Activated CD4-positive, alpha-beta T cell treated with anti-CD3 and anti-CD28 coated beads for 36 hours (primary cell): ENCODE measurements around the gene TDO2. TPM values are rescaled to one million over a fixed set of nuclear protein-coding genes. Genes with fewer than 3 reads are reported as not detected.
"Not testable (repeated sequence)": the region's sequence is repeated elsewhere in the genome, so short reads cannot be mapped to it uniquely, and the experiment has no call there.

Experiments used
- ATAC-seq: fragments of 200-7000 bp; cut with Tn5 transposase; one replicate; pipeline ENCODE4 v1.10.0; 2021; ENCODE audit warnings: mild to moderate bottlenecking, moderate library complexity
- CTCF ChIA-PET: fragments of 350-600 bp; sonication (Branson Sonifier 250); formaldehyde crosslinking; loops from one replicate; lab custom pipeline; 2021; ENCODE audit warnings: antibody characterized with exemption; lab: Charles Lee
- POLR2A ChIA-PET: fragments of 350-600 bp; sonication (Branson Sonifier 250); formaldehyde crosslinking; loops from one replicate; lab custom pipeline; 2021; ENCODE audit warnings: antibody characterized with exemption, inconsistent platforms; lab: Charles Lee
- DNase-seq: peaks from one replicate; pipeline ENCODE4 v3.0.0-alpha.2; 2020
- H3K27ac Mint-ChIP-seq: one replicate; pipeline ENCODE4 v1.8.0; 2021; ENCODE audit warnings: mixed read lengths
- H3K27me3 Mint-ChIP-seq: one replicate; pipeline ENCODE4 v1.8.0; 2021; ENCODE audit warnings: mixed read lengths
- H3K36me3 Mint-ChIP-seq: one replicate; pipeline ENCODE4 v1.8.0; 2021; ENCODE audit warnings: low read depth, mixed read lengths
- H3K4me1 Mint-ChIP-seq: one replicate; pipeline ENCODE4 v1.8.0; 2021; ENCODE audit warnings: mixed read lengths
- H3K4me3 Mint-ChIP-seq: one replicate; pipeline ENCODE4 v1.8.0; 2021; ENCODE audit warnings: mild to moderate bottlenecking, moderate library complexity, mixed read lengths
- H3K9me3 Mint-ChIP-seq: one replicate; pipeline ENCODE4 v1.8.0; 2021; ENCODE audit warnings: low read depth, mixed read lengths
- intact Hi-C, 2 experiments: fragments of 100-400 bp; cut with DNase I in 1 of 2; cut with micrococcal nuclease in 1 of 2; formaldehyde crosslinking; loops; one replicate each; pipeline versions ENCODE4 v1.14.2 to v1.15.1; 2022 to 2024; cut with DNase I, micrococcal nuclease
- total RNA-seq, 2 experiments: library from RNA; stranded (reverse); gene quantifications; one replicate each; pipeline ENCODE4 v1.2.3, GENCODE V29; 2021

The TDO2 gene
- total RNA-seq, 2 experiments from 2014 or later: not detected

DNA sequence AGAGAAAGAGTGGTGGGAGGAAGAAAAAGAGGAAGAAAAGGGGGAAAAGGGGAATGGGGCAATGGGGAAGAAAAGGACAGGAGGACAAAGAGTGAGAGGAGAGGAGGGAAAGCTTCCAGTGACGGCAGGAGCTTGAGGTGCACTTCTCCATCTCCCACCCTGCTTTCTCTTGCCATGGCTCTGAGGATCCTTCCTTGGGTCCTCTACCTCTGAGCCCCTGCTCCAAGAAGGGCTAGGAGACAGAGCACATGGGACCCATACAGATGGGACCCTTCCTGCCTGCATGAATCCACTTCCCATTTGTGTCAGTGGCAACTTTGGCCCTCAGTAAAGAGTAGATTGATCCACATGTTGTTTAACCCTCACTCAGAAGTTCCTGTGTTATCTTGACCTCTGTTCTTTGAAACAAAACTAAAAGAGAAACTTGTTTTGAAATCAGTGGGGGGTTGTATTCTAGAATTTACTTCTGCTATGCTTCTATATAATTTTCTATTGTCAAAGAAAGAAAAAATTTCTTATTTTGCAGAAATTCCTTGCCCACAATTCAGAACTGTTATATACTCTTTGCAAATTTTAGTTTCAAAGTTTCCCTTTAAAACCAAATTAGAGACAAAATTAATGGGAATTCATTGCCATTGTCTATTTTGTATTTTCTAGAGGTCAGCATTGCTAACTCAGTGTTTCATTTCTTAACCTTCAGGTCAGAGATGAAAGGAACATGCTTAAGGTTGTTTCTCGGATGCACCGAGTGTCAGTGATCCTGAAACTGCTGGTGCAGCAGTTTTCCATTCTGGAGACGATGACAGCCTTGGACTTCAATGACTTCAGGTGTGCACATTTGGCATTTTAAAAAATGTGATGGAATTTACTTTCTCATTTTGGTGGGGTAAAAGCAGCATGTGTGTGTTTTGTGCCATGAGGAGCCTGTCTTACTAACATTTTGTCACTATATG lies 5.0 kb downstream of the TDO2 start:
- Mint-ChIP-seq H3K4me3 (no peak overlapping the region), H3K4me1 (no peaks in the 10 kb centered on the region), H3K36me3 (no peaks in the 10 kb centered on the region), H3K9me3 (no peaks in the 10 kb centered on the region), H3K27me3 (peaks cover 16% of the 10 kb centered on the region), H3K27ac (no peak overlapping the region)
- intact Hi-C loops: no loop called here
- DNase-seq (no peak), ATAC-seq (no peak)
- POLR2A ChIA-PET: no interaction called here
- CTCF ChIA-PET: no interaction called here

DNA sequence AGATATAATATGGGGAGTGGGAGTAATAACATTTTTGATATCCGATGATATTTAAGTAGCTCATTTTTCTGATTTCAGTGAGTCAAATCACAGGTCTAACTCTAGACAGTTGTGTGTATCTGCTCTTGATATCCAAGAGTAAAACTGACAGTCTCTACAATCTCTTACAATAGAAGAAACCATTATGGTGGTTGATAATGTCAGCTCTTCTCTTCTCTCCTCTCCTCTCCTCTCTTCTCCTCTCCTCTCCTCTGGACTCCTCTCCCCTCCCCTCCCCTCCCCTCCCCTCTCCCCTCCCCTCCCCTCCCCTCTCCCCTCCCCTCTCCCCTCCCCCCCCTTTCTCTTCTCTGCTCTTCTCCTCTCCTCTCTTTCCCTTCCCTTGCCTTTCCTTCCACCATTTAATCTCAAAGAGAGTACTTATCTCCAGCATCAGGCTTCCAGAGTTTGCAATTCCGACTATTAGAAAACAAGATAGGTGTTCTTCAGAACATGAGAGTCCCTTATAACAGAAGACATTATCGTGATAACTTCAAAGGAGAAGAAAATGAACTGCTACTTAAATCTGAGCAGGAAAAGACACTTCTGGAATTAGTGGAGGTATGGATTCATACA lies 6.2 kb downstream of the TDO2 start:
- H3K36me3 Mint-ChIP-seq: no peaks in the 10 kb centered on the region
- DNase-seq (no peak), ATAC-seq (no peak)
- H3K27me3 Mint-ChIP-seq: peaks cover 16% of the 10 kb centered on the region
- POLR2A ChIA-PET: no interaction called here
- no peak overlapping the region for H3K27ac Mint-ChIP-seq
- H3K4me3 Mint-ChIP-seq: no peak overlapping the region
- intact Hi-C loops: no loop called here
- H3K9me3 Mint-ChIP-seq: no peaks in the 10 kb centered on the region
- CTCF ChIA-PET: no interaction called here
- no peaks in the 10 kb centered on the region for H3K4me1 Mint-ChIP-seq

DNA sequence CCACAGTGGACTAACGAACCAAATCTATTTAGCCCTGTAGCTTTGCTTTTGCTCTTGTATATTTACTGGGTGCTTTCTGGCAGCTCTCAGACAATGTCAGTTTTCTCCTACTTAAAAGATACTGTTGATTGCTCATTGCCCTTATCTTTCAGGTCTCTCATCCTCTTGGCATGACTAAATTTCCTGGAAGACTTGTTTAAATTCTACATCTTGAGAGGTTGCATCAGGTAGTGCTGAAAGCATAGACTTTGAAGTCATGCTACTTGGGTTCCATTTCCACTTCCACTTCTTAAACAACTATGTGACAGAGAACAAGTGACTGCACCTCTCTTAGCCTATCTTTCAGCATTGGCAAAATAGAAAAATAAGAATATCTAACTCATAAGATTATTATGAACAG lies 8.4 kb downstream of the TDO2 start:
- intact Hi-C loops: no loop called here
- H3K9me3 Mint-ChIP-seq: no peaks in the 10 kb centered on the region
- no peaks in the 10 kb centered on the region for H3K4me1 Mint-ChIP-seq
- H3K36me3 Mint-ChIP-seq: no peaks in the 10 kb centered on the region
- H3K4me3 Mint-ChIP-seq: no peak overlapping the region
- H3K27ac Mint-ChIP-seq: no peak overlapping the region
- H3K27me3 Mint-ChIP-seq: peaks cover 13% of the 10 kb centered on the region
- no peak for DNase-seq
- ATAC-seq: peak; percentile 26
- POLR2A ChIA-PET: no interaction called here
- CTCF ChIA-PET: no interaction called here

DNA sequence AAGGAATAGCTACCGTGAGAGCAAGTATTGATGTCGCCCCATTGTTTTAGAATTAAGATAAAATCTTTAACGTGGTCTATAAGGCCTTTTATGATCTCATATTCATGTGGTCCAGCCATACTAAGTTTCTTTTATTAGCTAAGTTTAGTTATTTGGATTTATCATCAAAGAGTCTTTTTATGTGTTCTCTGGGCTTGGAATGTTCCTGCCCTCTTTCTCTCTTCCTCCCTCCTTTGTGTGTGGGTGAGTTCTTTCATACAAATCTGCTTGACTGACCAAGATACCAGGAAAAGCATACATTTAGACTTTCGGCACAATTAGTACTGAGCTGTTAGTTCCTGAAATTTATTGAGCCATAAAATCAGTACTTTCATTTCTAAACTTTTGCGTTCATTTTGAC lies 11.3 kb downstream of the TDO2 start:
- ATAC-seq (no peak), DNase-seq (no peak)
- H3K4me3 Mint-ChIP-seq: no peak overlapping the region
- H3K36me3 Mint-ChIP-seq: no peaks in the 10 kb centered on the region
- intact Hi-C loops: no loop called here
- no peaks in the 10 kb centered on the region for H3K9me3 Mint-ChIP-seq
- H3K27ac Mint-ChIP-seq: no peak overlapping the region
- H3K27me3 Mint-ChIP-seq: peaks cover 6% of the 10 kb centered on the region
- H3K4me1 Mint-ChIP-seq: no peaks in the 10 kb centered on the region
- ChIA-PET CTCF (no interaction called here), POLR2A (no interaction called here)

GRCh38 chr4:155921597-155921996 lies 18.1 kb downstream of the TDO2 start:
- H3K4me1 Mint-ChIP-seq: no peaks in the 10 kb centered on the region
- DNase-seq (no peak), ATAC-seq (no peak)
- no peak overlapping the region for H3K27ac Mint-ChIP-seq
- intact Hi-C loops: no loop called here
- ChIA-PET POLR2A (no interaction called here), CTCF (no interaction called here)
- peaks cover 15% of the 10 kb centered on the region for H3K36me3 Mint-ChIP-seq
- H3K27me3 Mint-ChIP-seq: peaks cover 3% of the 10 kb centered on the region
- H3K4me3 Mint-ChIP-seq: no peak overlapping the region
- H3K9me3 Mint-ChIP-seq: no peaks in the 10 kb centered on the region

- CTCF ChIA-PET: no interaction called here
- POLR2A ChIA-PET: no interaction called here
- ATAC-seq: no peak
- no peaks in the 10 kb centered on the region for H3K27me3 Mint-ChIP-seq
- no peak overlapping the region for H3K4me3 Mint-ChIP-seq
- intact Hi-C loops: no loop called here
- DNase-seq: no peak
- no peak overlapping the region for H3K27ac Mint-ChIP-seq
- peaks cover 20% of the 10 kb centered on the region for H3K36me3 Mint-ChIP-seq
- H3K9me3 Mint-ChIP-seq: no peaks in the 10 kb centered on the region
- no peaks in the 10 kb centered on the region for H3K4me1 Mint-ChIP-seq
These were observed 21.1 kb downstream of the TDO2 start for GRCh38 chr4:155924637-155925036.

DNA sequence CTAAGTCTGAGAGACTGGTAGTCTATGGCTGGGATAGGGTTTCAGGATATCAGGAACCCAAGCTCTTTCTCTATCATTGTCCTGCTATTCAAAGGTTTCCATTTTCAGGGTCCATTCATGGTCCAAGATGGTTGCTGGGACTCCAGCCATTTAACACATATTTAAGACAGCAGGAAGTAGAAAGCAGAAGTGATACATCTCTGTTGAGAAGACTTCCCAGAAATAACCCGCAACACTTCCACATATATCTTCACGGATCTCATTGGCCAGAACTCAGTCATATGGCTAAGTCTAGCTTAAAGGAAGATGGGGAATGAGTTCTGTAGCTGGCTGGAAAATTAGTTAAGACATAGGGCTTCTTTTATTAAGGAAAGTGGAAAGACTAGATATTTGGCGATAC lies 26.3 kb downstream of the TDO2 start:
- no peaks in the 10 kb centered on the region for H3K27me3 Mint-ChIP-seq
- CTCF ChIA-PET: no interaction called here
- no peaks in the 10 kb centered on the region for H3K9me3 Mint-ChIP-seq
- DNase-seq (no peak), ATAC-seq (no peak)
- POLR2A ChIA-PET: no interaction called here
- no peak overlapping the region for H3K27ac Mint-ChIP-seq
- H3K36me3 Mint-ChIP-seq: peaks cover 28% of the 10 kb centered on the region
- no peaks in the 10 kb centered on the region for H3K4me1 Mint-ChIP-seq
- no peak overlapping the region for H3K4me3 Mint-ChIP-seq
- intact Hi-C loops: no loop called here

GRCh38 chr4:155930330-155930729 lies 26.8 kb downstream of the TDO2 start:
- no peak for ATAC-seq
- peaks cover 29% of the 10 kb centered on the region for H3K36me3 Mint-ChIP-seq

GRCh38 chr4:155931634-155932033 lies 28.1 kb downstream of the TDO2 start:
- CTCF ChIA-PET: no interaction called here
- intact Hi-C loops: no loop called here
- POLR2A ChIA-PET: no interaction called here
- Mint-ChIP-seq H3K4me3 (no peak overlapping the region), H3K27ac (no peak overlapping the region), H3K36me3 (peaks cover 25% of the 10 kb centered on the region), H3K9me3 (no peaks in the 10 kb centered on the region), H3K27me3 (no peaks in the 10 kb centered on the region), H3K4me1 (no peaks in the 10 kb centered on the region)
- ATAC-seq: no peak
- DNase-seq: no peak

More at GRCh38 chr4:155930330-155930729, 26.8 kb downstream of the TDO2 start:
- no peaks in the 10 kb centered on the region for H3K4me1 Mint-ChIP-seq
- no peaks in the 10 kb centered on the region for H3K27me3 Mint-ChIP-seq
- H3K9me3 Mint-ChIP-seq: no peaks in the 10 kb centered on the region
- CTCF ChIA-PET: no interaction called here
- H3K27ac Mint-ChIP-seq: no peak overlapping the region
- DNase-seq: no peak
- intact Hi-C loops: no loop called here
- POLR2A ChIA-PET: no interaction called here
- H3K4me3 Mint-ChIP-seq: no peak overlapping the region

DNA sequence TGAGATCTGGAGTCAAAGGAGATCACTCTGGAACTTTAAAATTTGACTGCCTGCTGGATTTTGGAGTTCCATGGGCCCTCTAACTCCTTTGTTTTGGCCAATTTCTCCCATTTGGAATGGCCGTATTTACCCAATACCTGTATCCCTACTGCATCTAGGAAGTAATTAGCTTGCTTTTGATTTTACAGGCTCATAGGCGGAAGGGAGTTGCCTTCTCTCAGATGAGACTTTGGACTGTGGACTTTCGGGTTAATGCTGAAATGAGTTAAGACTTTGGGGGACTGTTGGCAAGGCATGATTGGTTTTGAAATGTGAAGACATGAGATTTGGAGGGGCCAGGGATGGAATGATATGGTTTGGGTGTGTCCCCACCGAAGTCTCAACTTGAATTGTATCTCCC lies 31.1 kb downstream of the TDO2 start:
- POLR2A ChIA-PET, ATAC-seq, H3K4me1 Mint-ChIP-seq, H3K27me3 Mint-ChIP-seq, H3K9me3 Mint-ChIP-seq, DNase-seq, H3K4me3 Mint-ChIP-seq, H3K27ac Mint-ChIP-seq, CTCF ChIA-PET, intact Hi-C loops: not testable (repeated sequence)
- H3K36me3 Mint-ChIP-seq: peaks cover 24% of the 10 kb centered on the region

DNA sequence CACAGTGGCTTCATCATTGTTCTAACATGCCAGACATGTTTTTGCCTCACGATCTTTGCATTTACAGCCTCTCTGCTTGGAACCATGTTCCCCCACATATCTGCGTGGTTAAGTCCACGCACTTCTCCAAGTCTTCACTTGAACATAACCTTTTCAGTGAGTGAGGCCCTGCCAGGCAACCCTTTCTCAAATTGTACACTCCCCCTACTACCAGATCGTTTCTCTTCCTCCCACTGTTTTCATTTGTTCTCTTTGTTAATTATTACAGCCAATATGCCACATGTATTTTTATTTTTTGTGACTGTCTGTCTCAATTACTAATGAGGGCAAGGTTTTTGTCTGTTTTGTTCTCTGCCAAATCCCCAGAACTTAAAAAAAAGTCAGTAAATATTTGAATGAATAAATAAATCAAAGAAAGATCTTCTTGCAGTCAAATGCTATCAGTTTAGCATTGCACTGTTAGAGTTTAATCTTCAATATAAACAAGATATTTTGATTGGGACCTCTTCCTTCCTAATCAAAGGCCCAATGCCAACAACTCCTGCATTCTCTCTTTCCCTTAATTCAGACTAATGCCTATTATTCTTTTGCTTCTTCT lies 32.0 kb downstream of the TDO2 start:
- intact Hi-C loops: no loop called here
- H3K9me3 Mint-ChIP-seq: no peaks in the 10 kb centered on the region
- POLR2A ChIA-PET: no interaction called here

More for the DNA sequence above, 32.0 kb downstream of the TDO2 start:
- H3K27me3 Mint-ChIP-seq: no peaks in the 10 kb centered on the region
- H3K36me3 Mint-ChIP-seq: peaks cover 19% of the 10 kb centered on the region
- CTCF ChIA-PET: no interaction called here
- H3K27ac Mint-ChIP-seq: no peak overlapping the region
- no peak for DNase-seq
- no peak for ATAC-seq
- no peak overlapping the region for H3K4me3 Mint-ChIP-seq
- H3K4me1 Mint-ChIP-seq: no peaks in the 10 kb centered on the region
